GM20000 (cell line): ENCODE measurements around the gene ENOPH1.
"Not testable (repeated sequence)": the region's sequence is repeated elsewhere in the genome, so short reads cannot be mapped to it uniquely, and the experiment has no call there.

Experiments used
- DNase-seq: peaks from one replicate; pipeline ENCODE4 v3.0.0; 2012; ENCODE audit warnings: low spot score
- TF ChIP-seq, protein P1 (sequence below): IDR thresholded peaks from 2 replicates; pipeline ENCODE4 v1.5.1; 2012; ENCODE audit warnings: mild to moderate bottlenecking, control low read depth; ENCODE audit errors: extremely low read depth, missing control alignments

Gene ENOPH1

DNA sequence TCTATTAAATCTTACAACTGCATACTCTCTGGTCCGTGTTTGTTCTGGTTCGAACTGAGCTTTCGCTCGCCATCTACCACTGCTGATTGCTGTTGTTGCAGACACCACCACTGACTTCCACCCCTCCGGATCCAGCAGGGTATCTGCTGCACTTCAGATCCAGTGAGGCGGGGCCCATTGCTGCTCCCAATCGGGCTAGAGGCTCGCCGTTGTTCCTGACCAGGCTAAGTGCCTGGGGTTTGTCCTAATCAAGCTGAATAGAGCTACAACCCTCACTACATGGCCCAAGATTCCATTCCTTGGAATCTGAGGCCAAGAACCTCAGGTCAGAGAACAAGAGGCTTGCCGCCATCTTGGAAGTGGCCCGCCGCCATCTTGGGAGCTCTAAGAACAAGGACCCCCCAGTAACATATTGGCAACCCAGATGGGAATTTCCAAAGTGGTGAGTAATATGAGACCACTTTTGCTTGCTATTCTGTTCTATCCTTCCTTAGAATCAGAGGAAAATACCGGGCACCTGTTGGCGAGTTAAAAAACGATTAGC is 43.3 kb downstream of the ENOPH1 start:
- TF ChIP-seq, protein P1, sequence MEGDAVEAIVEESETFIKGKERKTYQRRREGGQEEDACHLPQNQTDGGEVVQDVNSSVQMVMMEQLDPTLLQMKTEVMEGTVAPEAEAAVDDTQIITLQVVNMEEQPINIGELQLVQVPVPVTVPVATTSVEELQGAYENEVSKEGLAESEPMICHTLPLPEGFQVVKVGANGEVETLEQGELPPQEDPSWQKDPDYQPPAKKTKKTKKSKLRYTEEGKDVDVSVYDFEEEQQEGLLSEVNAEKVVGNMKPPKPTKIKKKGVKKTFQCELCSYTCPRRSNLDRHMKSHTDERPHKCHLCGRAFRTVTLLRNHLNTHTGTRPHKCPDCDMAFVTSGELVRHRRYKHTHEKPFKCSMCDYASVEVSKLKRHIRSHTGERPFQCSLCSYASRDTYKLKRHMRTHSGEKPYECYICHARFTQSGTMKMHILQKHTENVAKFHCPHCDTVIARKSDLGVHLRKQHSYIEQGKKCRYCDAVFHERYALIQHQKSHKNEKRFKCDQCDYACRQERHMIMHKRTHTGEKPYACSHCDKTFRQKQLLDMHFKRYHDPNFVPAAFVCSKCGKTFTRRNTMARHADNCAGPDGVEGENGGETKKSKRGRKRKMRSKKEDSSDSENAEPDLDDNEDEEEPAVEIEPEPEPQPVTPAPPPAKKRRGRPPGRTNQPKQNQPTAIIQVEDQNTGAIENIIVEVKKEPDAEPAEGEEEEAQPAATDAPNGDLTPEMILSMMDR: no peak
- DNase-seq: no peak

DNA sequence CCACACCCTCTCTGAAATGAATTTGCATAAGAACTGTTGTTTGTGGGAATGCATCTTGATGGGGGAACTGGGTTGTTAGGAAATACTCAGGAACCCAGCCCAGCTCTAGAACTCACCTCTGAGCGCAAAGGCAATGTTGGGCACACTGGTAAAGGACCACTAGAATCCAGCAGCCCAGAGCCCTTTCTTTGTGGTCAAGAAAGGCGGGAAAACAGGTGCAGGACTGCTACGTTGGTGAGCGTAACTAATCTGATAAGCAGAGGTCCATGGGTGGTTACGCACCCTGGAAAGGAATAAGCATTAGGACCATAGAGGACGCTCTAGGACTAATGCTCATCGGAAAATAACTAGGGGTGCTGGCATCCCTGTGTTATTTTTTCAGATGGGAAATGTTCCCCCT is 45.5 kb downstream of the ENOPH1 start:
- not testable (repeated sequence) for DNase-seq

DNA sequence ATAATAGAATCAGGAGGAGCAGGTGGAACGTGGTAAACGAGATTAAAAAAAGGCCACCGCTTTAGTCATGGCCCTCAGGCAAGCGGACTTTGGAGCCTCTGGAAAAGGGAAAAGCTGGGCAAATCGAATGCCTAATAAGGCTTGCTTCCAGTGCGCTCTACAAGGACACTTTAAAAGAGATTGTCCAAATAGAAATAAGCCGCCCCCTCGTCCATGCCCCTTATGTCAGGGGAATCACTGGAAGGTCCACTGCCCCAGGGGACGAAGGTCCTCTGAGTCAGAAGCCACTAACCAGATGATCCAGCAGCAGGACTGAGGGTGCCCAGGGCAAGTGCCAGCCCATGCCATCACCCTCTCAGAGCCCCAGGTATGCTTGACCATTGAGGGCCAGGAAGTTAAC is 47.1 kb downstream of the ENOPH1 start:
- DNase-seq: not testable (repeated sequence)

DNA sequence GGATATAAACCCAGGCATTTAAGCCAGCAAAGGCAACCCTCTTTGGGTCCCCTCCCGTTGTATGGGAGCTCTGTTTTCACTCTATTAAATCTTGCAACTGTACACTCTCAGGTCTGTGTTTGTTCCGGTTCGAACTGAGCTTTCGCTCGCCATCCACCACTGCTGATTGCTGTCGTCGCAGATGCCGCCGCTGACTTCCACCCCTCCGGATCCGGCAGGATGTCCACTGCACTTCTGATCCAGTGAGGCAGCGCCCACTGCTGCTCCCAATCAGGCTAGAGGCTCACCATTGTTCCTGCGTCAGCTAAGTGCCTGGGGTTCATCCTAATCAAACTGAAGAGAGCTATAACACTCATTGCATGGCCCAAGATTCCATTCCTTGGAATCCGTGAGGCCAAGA is 49.2 kb downstream of the ENOPH1 start:
- no peak for DNase-seq

DNA sequence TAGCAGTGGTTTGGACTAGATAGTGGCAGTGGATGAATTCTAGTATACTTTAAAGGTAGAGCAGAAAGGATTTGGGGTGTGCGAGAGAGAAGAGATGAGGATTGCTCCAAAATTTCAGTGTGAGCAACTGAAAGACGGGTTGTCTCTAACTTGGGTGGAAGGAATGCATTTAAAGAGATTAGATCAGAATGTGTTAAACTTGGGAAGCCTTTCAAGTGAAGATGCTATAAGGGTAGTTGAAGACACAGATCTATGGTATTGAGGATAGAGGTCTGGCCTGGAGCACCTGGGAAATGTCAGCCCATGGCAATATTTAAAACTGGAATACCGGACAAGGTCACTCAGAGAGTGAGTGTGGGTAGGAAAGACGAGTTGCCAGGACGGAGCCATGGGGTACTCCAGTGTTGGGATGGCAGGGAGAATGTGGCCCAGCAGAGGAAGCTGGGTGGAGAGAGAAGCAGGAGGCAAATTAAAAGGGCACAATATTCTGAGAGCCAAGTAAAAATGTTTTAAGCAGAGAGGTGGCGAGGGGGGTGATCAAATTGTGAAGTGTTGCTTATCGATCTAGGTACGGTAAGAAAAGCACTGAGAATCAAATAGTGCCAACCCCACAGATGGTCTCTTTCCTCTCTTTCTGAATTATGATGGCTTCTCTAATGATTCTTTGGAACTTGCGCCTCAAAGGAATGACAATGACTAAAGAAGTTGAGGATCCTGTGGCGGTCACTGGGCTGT is 50.5 kb downstream of the ENOPH1 start:
- TF ChIP-seq, protein P1: no peak
- DNase-seq: no peak

More for the DNA sequence above, 49.2 kb downstream of the ENOPH1 start:
- TF ChIP-seq, protein P1: no peak

DNA sequence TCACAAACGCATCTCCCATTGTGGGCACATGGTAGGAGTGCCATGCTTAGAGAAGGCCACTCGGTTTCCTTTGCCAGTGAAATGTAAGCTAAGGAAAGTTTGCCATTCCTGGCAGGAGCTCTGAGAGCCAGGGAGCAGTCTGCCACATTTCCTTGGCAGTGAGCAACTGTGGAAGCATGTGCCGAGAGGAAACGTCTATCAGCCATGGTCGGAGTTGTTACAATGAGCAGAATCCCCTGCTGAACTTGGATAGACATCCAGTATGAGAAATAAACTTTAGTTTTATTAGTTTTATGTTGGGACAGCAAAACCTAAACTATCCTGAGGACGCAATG is 51.1 kb downstream of the ENOPH1 start:
- TF ChIP-seq, protein P1: no peak
- no peak for DNase-seq

DNA sequence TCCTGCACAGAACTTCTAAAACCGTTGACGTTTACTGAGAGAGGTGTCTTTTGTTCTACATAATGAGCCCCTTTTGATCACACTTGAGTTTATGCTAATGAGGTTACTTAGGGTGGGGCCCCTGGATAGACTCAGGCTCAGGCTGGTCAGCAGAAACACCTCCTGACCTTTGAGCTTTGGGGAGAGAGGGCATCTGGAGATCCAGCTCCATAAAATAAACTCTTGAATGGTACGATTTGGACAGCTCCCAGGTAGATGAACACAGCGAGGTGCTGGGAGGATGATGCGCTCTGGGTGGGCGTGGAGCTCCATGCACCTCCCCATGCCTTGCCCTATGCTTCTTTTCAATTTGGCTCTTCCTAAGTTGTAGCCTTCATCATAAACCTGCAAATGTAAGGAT is 52.0 kb downstream of the ENOPH1 start:
- TF ChIP-seq, protein P1: no peak
- no peak for DNase-seq

DNA sequence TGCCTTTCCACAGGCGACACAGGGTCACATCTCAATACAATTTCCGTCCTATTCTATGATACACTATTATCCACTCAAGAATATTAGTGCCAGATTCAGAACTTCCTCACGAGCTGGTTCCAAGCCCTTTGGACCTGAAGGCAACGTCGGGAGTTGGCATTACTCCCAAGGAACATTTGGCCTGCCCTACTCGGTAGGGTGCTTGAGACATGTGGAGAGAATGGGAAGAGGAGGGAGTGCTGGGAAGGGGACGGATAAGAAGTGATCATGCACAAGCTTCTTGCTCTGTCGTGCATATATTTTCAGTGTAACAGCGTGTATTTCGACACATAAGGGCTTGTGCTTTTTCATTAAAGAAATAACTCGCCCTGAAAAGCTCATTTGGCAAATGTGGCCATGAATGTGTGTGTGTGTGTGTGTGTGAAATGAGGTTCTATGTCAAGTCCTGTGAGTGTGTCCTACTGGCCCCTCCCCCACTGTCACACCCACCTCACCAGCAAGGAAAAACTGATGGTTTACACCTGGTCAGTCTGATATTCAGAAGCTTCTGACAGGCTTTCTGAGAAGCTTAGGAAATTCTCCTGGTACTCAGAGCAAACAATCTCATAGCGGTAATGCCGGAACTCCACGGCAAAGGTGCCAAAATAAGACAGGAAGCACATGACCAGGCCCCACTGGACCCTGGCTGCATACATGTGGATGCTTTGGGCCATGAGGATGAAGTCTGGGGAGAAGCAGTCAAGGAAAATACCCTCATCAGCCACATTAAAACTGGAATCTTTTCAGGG is 54.8 kb downstream of the ENOPH1 start:
- TF ChIP-seq, protein P1: no peak
- DNase-seq: no peak
